Right atrium auricular region (tissue), 2 donors: Measurements from ENCODE around the gene RNF213. TPM values are rescaled to one million over a fixed set of nuclear protein-coding genes. Genes with fewer than 3 reads are reported as not detected.

Experiments
- DNase-seq: peaks from one replicate; pipeline ENCODE4 v3.0.0-alpha.2; 2019; ENCODE audit warnings: low spot score
- H3K27ac ChIP-seq, 2 donors: fragments of 200-600 bp; sonication (generic); 1 replicate in 1 of 2; 2 replicates in 1 of 2; pipeline ENCODE4 v1.5.1; 2016 to 2019
- H3K27me3 ChIP-seq, 2 donors: fragments of 200-600 bp; sonication (generic); one replicate each; pipeline versions ENCODE4 v1.5.1 to v1.6.0; 2017 to 2019
- H3K36me3 ChIP-seq: fragments of 200-600 bp; sonication (generic); one replicate; pipeline ENCODE4 v1.5.1; 2016
- H3K4me1 ChIP-seq, 2 donors: fragments of 200-600 bp; sonication (generic); one replicate each; pipeline versions ENCODE4 v1.5.1 to v1.6.0; 2017 to 2019
- H3K4me3 ChIP-seq, 2 donors: fragments of 200-600 bp; sonication (generic); 1 replicate in 1 of 2; 2 replicates in 1 of 2; pipeline ENCODE4 v1.5.1; 2017 to 2019; ENCODE audit warnings: mild to moderate bottlenecking in 1 of 2, moderate library complexity in 1 of 2
- H3K9me3 ChIP-seq, 2 donors: fragments of 200-600 bp; sonication (generic); one replicate each; pipeline ENCODE4 v1.5.1; 2019
- CTCF ChIP-seq, 2 donors: fragments of 200-600 bp; sonication (generic); IDR thresholded peaks; one replicate each; pipeline ENCODE4 v1.5.1; 2019; ENCODE audit warnings: antibody characterized with exemption in 2 of 2
- total RNA-seq, 2 donors: library from RNA; depleted of rRNA; stranded (reverse); fragments of >200 nt; gene quantifications; one replicate each; pipeline ENCODE4 v1.1.0, GENCODE V29; 2016

The RNF213 gene
- total RNA-seq, 2 donors from 2014 or later: 27.3 to 36.8 TPM

GRCh38 chr17:80222376-80223141 is 38.1 kb upstream of the RNF213 start:
- TF ChIP-seq CTCF (IDR thresholded peaks at IDR 0.05): no peak
- no peak for DNase-seq
- H3K36me3 ChIP-seq: peaks cover 8% of the 10 kb centered on the region
- no peaks in the 10 kb centered on the region for H3K9me3 ChIP-seq
- H3K27ac ChIP-seq: no peak overlapping the region
- no peak overlapping the region for H3K4me3 ChIP-seq
- H3K4me1 ChIP-seq: peaks cover 0 to 21% of the 10 kb centered on the region in 2 donors
- no peaks in the 10 kb centered on the region for H3K27me3 ChIP-seq

DNA sequence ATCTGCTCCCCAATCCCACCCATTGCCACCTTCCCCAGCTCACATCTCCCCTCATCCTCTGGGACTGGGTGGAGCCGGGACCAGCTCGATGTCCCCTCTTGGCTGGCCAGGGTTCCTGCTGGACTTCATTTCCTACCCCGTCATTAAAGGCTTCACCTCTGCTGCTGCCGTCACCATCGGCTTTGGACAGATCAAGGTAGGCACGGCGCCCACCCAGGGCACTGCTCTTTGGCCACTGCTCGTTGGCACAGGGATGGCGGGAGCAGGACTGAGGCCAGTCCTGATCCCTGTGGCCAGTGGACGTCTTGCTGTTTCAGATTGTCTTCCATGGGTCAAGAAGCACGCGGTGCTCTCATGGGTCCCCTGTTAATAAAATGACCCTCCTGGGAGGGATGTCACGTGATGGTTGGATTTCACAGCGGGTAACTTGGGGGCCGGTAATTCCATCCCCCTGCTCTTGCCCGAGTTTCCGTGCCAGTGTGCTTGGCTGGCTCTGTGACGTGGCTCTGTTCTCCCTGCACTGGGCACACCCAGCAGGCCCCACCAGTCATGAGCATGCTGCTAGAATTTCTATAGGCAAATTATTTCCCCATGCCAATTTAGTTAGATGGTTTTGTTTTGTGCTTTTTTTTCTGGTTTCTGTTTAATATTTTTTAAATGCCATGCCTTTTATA is 37.4 kb upstream of the RNF213 start:
- no peak overlapping the region for H3K4me3 ChIP-seq
- no peaks in the 10 kb centered on the region for H3K9me3 ChIP-seq
- peaks cover 0 to 21% of the 10 kb centered on the region in 2 donors for H3K4me1 ChIP-seq
- DNase-seq: no peak
- no peak for TF ChIP-seq CTCF (IDR thresholded peaks at IDR 0.05)
- peaks cover 15% of the 10 kb centered on the region for H3K36me3 ChIP-seq
- H3K27me3 ChIP-seq: no peaks in the 10 kb centered on the region
- H3K27ac ChIP-seq: no peak overlapping the region

GRCh38 chr17:80223838-80224497 is 36.7 kb upstream of the RNF213 start:
- Histone ChIP-seq H3K36me3 (peaks cover 17% of the 10 kb centered on the region), H3K4me1 (peaks cover 0 to 21% of the 10 kb centered on the region in 2 donors), H3K27me3 (no peaks in the 10 kb centered on the region), H3K9me3 (no peaks in the 10 kb centered on the region), H3K27ac (no peak overlapping the region), H3K4me3 (no peak overlapping the region)
- DNase-seq: no peak
- no peak for TF ChIP-seq CTCF (IDR thresholded peaks at IDR 0.05)

- H3K36me3 ChIP-seq: peaks cover 17% of the 10 kb centered on the region
Measured at GRCh38 chr17:80224683-80225082, 36.0 kb upstream of the RNF213 start.

GRCh38 chr17:80225230-80225629 is 35.4 kb upstream of the RNF213 start:
- Histone ChIP-seq H3K9me3 (no peaks in the 10 kb centered on the region), H3K4me3 (no peak overlapping the region), H3K4me1 (peaks cover 0 to 12% of the 10 kb centered on the region in 2 donors), H3K27me3 (no peaks in the 10 kb centered on the region), H3K27ac (no peak overlapping the region), H3K36me3 (peaks cover 17% of the 10 kb centered on the region)
- no peak for DNase-seq
- TF ChIP-seq CTCF (IDR thresholded peaks at IDR 0.05): no peak

More at GRCh38 chr17:80224683-80225082, 36.0 kb upstream of the RNF213 start:
- Histone ChIP-seq H3K27me3 (no peaks in the 10 kb centered on the region), H3K4me3 (no peak overlapping the region), H3K9me3 (no peaks in the 10 kb centered on the region), H3K4me1 (peaks cover 0 to 15% of the 10 kb centered on the region in 2 donors), H3K27ac (no peak overlapping the region)
- no peak for TF ChIP-seq CTCF (IDR thresholded peaks at IDR 0.05)
- no peak for DNase-seq
